Amniotic epithelial cell (primary cell): ENCODE results near the gene UCHL1.
A peak's percentile ranks its signal among the peaks of the same experiment; 100 is the strongest.
"Not testable (repeated sequence)": the region's sequence is repeated elsewhere in the genome, so short reads cannot be mapped to it uniquely, and the experiment has no call there.

Experiments used
- DNase-seq: peaks from one replicate; pipeline ENCODE4 v3.0.0-alpha.2; 2010; ENCODE audit warnings: low read depth

UCHL1 gene

DNA sequence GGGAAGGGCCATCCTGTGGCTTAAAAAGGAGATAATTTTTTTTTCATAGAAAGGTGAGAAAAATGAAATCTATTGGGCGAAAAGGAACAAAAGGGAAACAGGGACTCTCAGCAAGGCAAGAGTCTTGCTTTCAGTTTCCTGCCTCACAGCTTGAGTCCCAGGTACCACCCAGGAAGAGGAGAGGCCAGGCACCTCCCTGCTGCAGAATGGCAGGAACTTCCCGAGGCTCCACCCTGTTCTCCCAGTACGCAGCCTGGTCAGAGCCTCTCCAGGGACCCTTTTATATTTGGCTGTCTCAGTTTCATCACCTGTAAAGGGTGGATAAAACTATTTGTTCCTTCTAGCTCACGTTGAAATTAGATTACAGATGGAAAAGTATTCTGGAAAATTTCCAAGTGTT, 33.8 kb downstream of the UCHL1 start:
- no peak for DNase-seq

DNA sequence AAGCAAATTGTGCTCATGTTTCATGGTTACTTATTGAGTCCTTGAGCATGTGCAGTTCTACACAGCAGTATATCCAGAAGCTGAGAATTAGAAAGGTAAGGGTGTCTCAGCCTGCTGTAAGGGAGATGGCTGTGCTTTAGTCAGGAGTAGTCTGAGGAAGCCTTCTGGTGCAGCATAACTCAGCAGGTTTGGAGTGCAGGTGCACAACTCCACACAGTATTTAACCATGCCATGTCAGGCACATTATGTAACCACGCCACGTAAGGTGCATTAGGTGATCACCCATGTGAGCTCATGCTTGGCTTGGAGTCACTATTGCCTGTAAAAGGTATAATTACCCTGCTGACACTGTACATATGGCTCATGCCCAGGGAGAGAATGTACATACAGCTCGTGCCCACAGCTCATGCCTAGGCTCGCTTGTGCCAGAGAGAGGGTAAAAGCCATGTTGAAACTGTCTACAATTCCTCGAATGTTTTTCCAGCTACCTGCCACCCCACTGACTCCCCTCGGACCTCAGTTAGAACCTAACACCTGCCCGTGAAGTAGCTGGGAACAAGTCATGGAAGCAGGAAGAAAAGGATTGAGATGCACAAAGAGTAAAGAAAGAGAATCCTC, 37.8 kb downstream of the UCHL1 start:
- peak; percentile 44 for DNase-seq

DNA sequence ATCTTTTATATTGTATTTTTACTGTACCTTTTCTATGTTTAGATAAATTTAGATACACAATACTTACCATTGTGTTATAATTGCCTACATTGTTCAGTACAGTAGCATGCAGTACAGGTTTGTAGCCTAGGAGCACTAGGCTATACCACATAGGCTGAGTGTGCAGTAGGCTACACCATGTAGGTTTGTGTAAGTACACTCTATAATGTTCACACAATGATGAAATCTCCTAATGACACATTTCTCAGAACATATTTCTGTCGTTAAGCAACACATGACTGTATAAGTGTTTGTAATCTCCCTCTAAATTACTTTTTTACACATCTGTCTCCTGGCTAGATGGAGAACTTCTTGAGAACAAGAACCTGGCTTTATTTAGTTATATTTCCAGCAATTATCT, 40.3 kb downstream of the UCHL1 start:
- peak; percentile 61 for DNase-seq

DNA sequence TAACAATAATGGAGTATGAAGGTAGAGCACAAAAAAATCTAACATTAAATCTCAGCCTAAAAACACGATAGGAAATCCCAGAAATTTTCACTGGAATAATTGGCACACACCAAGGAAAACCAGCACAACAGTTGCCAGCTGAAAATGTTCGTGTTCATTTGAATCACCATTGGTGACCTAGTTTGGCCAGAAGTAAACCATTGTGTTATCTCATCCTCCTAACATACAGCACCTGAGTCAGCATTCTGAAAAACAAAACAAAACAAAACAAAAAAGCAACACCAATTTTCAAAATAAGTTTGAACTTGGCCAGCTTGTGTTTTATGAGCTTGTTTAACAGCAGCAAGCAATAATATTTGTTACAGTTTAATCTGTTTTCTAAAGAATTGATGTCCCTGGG, 41.1 kb downstream of the UCHL1 start:
- peak; percentile 45 for DNase-seq

DNA sequence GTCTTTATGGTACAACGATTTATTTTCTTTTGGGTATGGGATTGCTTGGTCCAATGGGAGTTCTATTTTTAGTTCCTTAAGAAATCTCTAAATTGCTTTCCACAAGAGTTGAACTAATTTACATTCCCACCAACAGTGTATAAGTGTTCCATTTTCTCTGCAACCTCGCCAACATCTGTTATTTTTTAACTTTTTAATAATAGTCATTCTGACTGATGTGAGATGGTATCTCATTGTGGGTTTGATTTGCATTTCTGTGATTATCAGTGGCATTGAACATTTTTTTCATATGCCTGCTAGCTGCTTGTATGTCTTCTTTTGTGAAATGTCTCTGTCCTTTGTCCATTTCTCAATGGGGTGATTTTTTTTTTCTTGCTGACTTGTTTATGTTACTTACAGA, 42.8 kb downstream of the UCHL1 start:
- DNase-seq: no peak

- no peak for DNase-seq
Observed at GRCh38 chr4:41301137-41301536, 44.4 kb downstream of the UCHL1 start.

DNA sequence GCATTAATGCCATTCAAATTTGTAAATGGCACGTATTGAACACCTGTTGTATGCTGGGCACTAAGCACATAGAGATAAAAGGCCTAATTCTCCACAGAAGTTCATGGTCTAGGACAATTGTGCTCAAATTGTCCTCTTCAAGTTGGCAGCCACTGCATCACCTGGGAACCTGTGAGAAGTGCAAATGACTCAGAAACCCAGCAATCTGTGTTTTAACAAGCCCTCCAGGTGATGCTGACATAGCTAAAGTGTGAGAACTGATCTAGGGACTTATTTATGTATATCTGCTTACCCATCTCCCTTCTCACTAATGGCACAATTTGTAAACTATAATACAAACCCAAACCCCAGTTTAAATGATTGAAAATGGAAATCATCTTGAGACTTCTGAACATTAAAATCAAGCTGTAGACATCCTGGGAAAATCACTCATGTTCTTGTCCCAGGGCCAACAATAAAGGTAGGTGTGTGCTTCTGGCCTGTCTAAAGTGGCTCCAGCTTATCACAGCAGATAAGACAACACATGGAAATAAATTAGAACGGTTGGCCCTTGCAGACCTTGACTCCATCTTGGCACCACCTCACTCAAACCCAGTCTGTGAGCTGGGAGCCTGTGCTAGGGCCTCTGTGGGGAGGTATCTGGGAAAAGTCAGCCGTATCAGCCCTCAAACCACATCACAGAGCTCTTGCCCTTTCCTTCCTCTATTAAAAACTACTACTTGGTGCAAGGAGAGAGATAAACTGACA, 46.8 kb downstream of the UCHL1 start:
- DNase-seq: no peak

- DNase-seq: peak; percentile 68
Observed at GRCh38 chr4:41304221-41304620, 47.5 kb downstream of the UCHL1 start.

DNA sequence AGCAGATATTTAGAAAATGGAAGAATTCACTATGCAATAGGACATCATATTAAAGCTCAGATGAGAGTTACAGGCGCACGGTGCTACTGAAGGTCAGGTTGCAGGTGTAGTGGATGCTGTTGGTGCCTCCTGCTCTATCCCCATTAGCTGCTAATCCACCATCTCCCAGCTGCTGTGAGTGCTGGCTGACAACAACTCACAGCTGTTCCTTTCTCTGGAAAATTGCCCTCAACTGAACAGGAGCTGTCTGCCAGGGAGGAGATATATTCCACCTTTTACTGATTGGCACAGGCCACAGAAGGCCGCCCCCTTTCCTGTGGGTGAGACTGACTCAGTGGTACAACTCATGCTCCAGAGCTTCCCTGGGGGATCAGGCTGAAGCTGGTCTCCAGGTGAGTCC, 48.7 kb downstream of the UCHL1 start:
- DNase-seq: no peak

DNA sequence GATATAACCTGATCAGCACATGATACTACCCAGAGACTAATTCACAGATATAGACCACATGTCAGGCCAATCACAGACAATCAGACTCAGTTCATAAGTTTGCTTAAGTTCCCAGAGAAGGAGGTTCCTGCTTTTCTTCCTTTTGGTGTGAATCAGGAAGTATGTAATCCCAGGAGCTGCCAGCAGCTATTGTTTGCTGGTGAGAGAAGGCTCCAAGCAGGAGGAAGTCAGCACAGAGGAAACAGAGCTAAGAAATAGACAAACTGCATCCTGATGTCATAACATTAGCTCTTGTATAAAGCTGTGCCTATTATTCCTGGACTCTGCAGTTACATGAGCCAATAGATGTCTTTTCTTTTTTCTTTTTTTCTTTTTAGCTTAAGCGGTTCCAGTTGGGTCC, 50.9 kb downstream of the UCHL1 start:
- no peak for DNase-seq

DNA sequence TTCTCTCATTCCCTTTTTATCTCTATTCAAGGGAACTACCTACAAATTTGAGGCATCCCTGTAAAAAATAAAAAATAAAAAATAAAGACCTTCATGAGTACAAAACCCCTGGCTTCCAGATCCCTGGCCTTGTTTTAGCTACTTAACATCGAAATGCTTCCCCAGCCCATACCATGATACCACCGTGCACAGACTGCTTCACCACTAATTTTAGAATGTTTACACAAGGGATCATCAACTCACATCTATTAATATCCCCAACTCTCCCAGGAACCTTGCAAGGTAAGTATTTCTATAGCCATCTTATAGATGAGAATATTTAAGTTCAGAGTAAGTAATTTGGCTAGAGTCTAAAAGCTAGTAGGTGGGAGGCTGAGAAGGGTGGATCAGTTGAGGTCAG, 51.7 kb downstream of the UCHL1 start:
- DNase-seq: no peak

GRCh38 chr4:41315426-41315825, 58.7 kb downstream of the UCHL1 start:
- DNase-seq: not testable (repeated sequence)

- no peak for DNase-seq
Observed at GRCh38 chr4:41315862-41316261, 59.1 kb downstream of the UCHL1 start.
